GM19468 (cell line): Measurements from ENCODE around the gene USP12.

Source experiments
- ATAC-seq: cut with Tn5 transposase; IDR thresholded peaks from one replicate; pipeline ENCODE4 v1.9.1; 2021; ENCODE audit warnings: mild to moderate bottlenecking, moderate library complexity, moderate number of reproducible peaks; ENCODE audit not compliant: unreplicated experiment; ENCODE audit errors: extremely low read depth

The USP12 gene

GRCh38 chr13:27020415-27020814 lies 151.2 kb downstream of the USP12 start:
- ATAC-seq, result no peak

DNA sequence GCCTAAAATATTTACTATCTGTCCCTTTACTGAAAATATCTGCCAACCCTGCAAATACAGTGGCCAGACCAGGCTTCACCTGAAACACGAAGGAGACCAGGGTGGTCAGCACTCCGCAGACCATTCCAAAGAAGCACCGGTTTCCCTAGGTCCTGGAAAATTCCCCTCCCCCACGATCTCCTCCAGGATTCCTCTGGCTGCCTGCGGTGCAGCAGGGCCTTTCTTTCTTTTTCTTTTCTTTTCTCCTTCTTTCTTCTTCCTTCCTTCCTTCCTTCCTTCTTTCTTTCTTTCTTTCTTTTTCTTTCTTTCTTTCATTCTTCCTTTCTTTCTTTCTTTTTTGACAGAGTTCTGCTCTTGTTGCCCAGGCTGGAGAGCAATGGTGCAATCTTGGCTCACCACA lies 152.7 kb downstream of the USP12 start:
- ATAC-seq, result no peak

GRCh38 chr13:27018344-27018861 lies 153.2 kb downstream of the USP12 start:
- ATAC-seq, result no peak

GRCh38 chr13:27016875-27017274 lies 154.7 kb downstream of the USP12 start:
- ATAC-seq, result no peak
